ENCODE data around the gene POGLUT2.

DNA sequence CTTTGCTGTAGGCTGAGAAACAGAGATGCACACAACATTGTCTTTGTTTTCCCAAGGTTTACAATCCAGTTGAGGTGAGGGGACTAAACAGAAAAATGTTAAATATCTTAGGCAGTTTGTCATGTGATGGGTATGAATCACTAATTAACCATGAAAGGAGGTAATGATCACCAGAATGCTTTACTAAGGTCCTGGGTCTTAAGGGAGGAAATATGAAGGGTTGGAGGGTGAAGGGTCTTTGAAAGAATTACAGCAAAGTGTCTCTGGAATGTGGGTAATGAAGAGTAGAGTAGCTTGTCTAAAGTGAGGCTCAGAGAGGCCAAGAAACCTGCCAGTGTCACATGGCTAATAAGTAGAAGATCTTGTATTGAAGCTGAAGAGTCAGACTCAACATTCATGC lies 19.1 kb upstream of the POGLUT2 start:
- TF ChIP-seq, protein P1, sequence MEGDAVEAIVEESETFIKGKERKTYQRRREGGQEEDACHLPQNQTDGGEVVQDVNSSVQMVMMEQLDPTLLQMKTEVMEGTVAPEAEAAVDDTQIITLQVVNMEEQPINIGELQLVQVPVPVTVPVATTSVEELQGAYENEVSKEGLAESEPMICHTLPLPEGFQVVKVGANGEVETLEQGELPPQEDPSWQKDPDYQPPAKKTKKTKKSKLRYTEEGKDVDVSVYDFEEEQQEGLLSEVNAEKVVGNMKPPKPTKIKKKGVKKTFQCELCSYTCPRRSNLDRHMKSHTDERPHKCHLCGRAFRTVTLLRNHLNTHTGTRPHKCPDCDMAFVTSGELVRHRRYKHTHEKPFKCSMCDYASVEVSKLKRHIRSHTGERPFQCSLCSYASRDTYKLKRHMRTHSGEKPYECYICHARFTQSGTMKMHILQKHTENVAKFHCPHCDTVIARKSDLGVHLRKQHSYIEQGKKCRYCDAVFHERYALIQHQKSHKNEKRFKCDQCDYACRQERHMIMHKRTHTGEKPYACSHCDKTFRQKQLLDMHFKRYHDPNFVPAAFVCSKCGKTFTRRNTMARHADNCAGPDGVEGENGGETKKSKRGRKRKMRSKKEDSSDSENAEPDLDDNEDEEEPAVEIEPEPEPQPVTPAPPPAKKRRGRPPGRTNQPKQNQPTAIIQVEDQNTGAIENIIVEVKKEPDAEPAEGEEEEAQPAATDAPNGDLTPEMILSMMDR (IDR thresholded peaks at IDR 0.05; ENCODE audit: low read depth, low read length, missing input control): no peak
- no peak for TF ChIP-seq FOXA1 (IDR thresholded peaks at IDR 0.05)

Measured in liver (tissue), 2 donors.